ENCODE measurements around the gene IL9R. TPM values are rescaled to one million over a fixed set of nuclear protein-coding genes. Genes with fewer than 3 reads are reported as not detected.

The IL9R gene
- total and polyA plus RNA-seq, 2 of the 4 experiments (the other 2 are of a cell fraction) = 0.05 TPM; not detected in 1

DNA sequence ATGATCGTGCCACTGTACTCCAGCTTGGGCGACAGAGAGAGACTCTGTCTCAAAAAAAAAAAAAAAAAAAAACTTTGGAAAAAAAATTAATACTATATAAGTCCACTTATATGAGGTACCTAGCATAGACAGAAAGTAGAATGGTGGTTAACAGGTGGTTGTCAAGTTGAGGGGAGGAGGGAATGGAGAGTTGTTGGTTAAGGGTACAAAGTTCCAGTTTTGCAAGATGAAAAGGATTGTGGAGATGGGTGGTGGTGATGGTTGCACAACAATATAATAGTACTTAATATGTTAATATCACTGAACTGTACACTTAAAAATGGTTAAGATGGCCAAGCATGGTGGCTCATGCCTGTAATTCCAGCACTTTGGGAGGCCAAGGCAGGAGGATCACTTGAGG lies 4.1 kb upstream of the IL9R start:
- WGBS, 2 experiments (ENCODE audit: extremely low coverage in 2 of 2, insufficient read length in 1 of 2) = no CpG with 5 or more reads among the region's 2 CpGs
- Histone ChIP-seq H4K8ac (ENCODE audit: low read depth in 2 of 2, low read length in 2 of 2) (no peak overlapping the region), H3K23ac (ENCODE audit: low read depth, low read length) (no peak overlapping the region), H3K4me2 (ENCODE audit: low read depth, low read length) (no peak overlapping the region), H4K5ac (ENCODE audit: low read depth, low read length) (no peak overlapping the region), H2AFZ (replicated peaks; ENCODE audit: low read length, poor library complexity) (no peak overlapping the region), H3K36me3 (ENCODE audit: control insufficient read depth, insufficient read depth, low read length) (no peaks in the 10 kb centered on the region), H4K91ac (ENCODE audit: insufficient read depth, low read depth, low read length) (no peak overlapping the region), H3K18ac (ENCODE audit: low read depth, low read length) (no peak overlapping the region), H2BK120ac (ENCODE audit: low read depth, low read length) (no peak overlapping the region), H2BK5ac (ENCODE audit: low read depth, low read length, poor library complexity, severe bottlenecking) (no peak overlapping the region), H2AK5ac (ENCODE audit: low read depth, low read length) (no peak overlapping the region), H2BK20ac (ENCODE audit: low read depth, low read length) (no peak overlapping the region), H3K9me1 (ENCODE audit: insufficient read depth, low read length) (no peaks in the 10 kb centered on the region), H3K9me3 (ENCODE audit: control insufficient read depth, insufficient read depth, low read length) (no peaks in the 10 kb centered on the region), H3K56ac (ENCODE audit: extremely low read depth, insufficient read depth, low read length) (no peak overlapping the region), H3K79me1 (ENCODE audit: low read depth in 1 of 2, low read length in 2 of 2) (no peaks in the 10 kb centered on the region), H3K4me1 (ENCODE audit: control insufficient read depth, insufficient read depth, low read length) (no peaks in the 10 kb centered on the region), H4K20me1 (ENCODE audit: insufficient read depth, low read length) (no peaks in the 10 kb centered on the region), H3K4me3 (ENCODE audit: insufficient read depth, low read depth, low read length) (no peak overlapping the region), H3K27me3 (ENCODE audit: control insufficient read depth, insufficient read depth, low read length) (no peaks in the 10 kb centered on the region), H3K14ac (replicated peaks; ENCODE audit: low read depth, low read length) (no peak overlapping the region), H2AK9ac (replicated peaks; ENCODE audit: low read depth, low read length, poor library complexity) (no peak overlapping the region), H2BK15ac (ENCODE audit: low read depth, low read length) (no peak overlapping the region), H3K4ac (ENCODE audit: low read depth, low read length) (no peak overlapping the region), H3K27ac (ENCODE audit: insufficient read depth, low read length) (no peak overlapping the region), H3K9ac (ENCODE audit: low read depth, low read length) (no peak overlapping the region)
- POLR2A ChIA-PET (ENCODE audit: unreplicated experiment) = no interaction called here
- dilution Hi-C loops (cut with HindIII; ENCODE audit: low sequenced_read_pairs, unreplicated experiment) (no loop called here), intact Hi-C loops (cut with micrococcal nuclease) (no loop called here), in situ Hi-C loops (cut with MboI; ENCODE audit: low sequenced_read_pairs) (no loop called here)
- DNase-seq (no peak), ATAC-seq (ENCODE audit: low read depth) (no peak)
- no peak for TF ChIP-seq NFE2L2 (IDR thresholded peaks at IDR 0.05; ENCODE audit: low read depth, low read length)
- TF ChIP-seq MAFK (IDR thresholded peaks at IDR 0.05; ENCODE audit: low read depth, low read length) = no peak
- no peak for TF ChIP-seq SMC3 (IDR thresholded peaks at IDR 0.05; ENCODE audit: low read depth, low read length)
- TF ChIP-seq FOS (IDR thresholded peaks at IDR 0.05; ENCODE audit: low read depth, low read length) = no peak
- CTCF ChIA-PET = no interaction called here
- BruUV-seq (replicated peaks) = no TSS peak
